GM18861 (cell line): ENCODE measurements around the gene COQ8B.
A peak's percentile ranks its signal among the peaks of the same experiment; 100 is the strongest.

ENCODE experiments used
- ATAC-seq: cut with Tn5 transposase; IDR thresholded peaks from one replicate; pipeline ENCODE4 v1.9.1; 2021; ENCODE audit not compliant: unreplicated experiment

The COQ8B gene

DNA sequence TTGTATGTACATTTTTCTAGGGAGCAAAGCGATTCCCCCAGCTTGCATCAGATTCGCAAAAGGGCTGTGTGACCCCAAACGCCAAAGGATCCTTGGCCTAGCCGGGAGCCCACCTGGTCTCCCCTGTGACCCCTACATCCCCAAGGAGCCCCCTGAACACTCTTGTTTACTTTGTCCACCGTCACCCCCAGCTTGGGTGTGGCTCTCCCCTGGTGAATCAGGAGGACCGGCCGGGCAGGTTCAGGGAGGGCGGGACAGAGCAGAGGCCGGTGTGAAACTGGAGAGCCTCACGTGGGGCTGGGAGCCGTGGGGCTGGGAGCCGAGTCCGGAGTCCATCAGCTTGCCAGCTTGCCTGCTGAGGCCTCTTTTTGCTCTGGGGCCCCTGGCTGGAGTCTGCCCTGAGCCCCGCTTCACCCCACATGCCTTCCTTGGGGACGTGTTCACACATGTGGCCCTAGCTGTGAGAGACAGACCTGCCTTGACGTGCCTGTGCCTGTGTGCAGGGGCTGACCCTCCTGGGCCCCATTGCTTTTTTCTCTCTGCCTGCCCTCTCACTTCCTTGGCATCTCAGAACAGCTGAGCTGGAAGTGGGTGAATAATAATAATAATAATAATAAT lies 2.2 kb upstream of the COQ8B start:
- no peak for ATAC-seq

GRCh38 chr19:40717880-40718773 lies 1.4 kb upstream of the COQ8B start:
- ATAC-seq: no peak

DNA sequence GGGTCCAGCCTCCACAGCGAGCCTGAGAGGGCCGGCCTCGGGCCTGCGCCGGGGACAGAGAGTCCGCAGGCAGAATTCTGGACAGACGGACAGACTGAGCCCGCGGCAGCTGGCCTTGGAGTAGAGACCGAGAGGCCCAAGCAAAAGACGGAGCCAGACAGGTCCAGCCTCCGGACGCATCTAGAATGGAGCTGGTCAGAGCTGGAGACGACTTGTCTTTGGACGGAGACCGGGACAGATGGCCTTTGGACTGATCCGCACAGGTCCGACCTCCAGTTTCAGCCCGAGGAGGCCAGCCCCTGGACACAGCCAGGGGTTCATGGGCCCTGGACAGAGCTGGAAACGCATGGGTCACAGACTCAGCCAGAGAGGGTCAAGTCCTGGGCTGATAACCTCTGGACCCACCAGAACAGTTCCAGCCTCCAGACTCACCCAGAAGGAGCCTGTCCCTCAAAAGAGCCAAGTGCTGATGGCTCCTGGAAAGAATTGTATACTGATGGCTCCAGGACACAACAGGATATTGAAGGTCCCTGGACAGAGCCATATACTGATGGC lies 716 bp upstream of the COQ8B start:
- no peak for ATAC-seq

DNA sequence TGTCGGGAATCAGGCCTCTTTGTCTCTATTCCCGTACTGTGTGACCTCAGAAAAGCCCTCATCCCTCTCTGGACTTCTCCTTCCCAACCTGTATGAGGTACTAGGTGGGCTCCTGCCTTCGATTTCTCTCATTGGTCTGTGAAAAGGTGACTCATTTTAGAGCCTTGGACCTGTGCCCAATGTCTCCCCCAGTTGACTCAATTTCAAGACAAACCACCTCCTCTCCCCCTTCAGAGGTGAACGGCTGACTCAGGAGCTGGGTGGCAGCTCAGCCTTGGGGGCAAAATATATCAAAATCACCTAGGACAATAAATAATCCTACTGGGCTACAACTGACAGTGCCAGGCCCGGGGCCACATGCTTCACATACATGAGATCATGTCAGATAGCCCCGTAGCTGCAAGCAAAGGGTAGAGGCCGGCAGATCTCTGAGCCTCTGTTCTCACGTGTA lies 630 bp downstream of the COQ8B start:
- ATAC-seq: no peak

GRCh38 chr19:40714441-40715299 lies 2.0 kb downstream of the COQ8B start:
- peak; percentile 39 for ATAC-seq

DNA sequence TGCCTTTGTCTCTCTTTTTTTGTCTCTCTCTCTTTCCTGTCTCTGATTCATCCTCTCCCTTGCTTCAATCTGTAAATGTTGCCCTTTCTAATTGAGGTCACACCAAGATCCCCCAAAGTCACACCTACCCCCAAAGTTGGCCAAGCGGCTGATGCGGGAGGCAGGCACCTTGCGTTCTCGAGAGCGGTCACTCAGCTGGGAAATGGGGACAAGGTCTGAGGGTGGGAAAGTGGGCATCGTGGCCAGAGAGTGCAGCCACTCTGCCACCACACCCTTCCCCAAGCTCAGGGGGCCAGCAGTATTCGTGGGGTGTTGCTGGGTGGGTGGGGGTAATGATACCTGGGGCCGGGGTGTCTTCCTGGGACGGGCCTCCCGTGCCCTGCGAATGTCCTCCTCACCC lies 2.7 kb downstream of the COQ8B start:
- ATAC-seq: no peak

DNA sequence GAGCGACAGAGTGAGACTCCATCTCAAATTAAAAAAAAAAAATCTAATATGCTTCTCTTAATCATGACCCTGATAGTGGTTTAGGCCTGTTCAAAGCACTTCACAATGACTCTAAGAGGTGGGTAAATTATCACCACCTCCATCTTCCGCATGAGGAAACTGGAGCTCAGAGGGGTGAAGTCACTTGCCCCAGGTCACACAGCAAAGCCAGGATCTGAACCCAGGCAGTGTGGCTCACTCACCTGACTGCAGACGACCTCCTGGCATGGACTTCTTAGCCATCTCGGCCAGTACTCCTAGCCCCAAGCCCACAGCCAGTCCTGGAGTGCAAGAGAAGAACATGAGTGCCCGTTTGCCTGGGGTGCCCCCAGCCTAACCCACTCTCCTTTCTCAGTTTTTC lies 6.9 kb downstream of the COQ8B start:
- no peak for ATAC-seq

GRCh38 chr19:40707615-40708014 lies 9.1 kb downstream of the COQ8B start:
- ATAC-seq: no peak

DNA sequence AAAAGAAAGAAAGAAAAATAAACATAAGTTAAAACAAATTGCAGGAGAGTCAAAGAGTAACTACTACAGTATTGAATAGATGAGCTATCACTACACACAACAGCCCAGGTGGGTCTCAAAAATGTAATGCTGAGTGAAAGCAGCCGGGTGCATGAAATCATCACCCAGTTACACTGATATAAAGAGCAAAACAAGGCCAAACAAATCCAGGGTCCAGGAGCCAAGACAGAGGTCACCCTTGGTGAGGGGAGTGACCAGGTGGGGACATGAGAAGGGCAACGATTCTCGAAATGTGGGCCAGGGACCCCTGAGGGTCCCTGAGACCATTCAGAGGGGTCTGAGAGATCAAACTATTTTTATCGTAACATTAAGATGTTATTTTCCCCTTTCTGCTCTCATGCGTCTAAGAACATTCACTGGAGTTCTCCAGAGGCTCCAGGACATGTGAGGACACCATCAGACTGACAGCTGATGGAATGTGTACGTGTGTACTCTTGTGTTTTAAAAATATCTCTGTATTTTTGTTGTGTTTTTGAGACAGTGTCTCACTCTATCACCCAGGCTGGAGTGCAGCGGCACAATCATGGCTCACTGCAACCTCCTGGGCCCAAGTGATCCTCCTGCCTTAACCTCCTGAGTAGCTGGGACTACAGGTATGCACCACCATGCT lies 10.6 kb downstream of the COQ8B start:
- ATAC-seq: no peak

DNA sequence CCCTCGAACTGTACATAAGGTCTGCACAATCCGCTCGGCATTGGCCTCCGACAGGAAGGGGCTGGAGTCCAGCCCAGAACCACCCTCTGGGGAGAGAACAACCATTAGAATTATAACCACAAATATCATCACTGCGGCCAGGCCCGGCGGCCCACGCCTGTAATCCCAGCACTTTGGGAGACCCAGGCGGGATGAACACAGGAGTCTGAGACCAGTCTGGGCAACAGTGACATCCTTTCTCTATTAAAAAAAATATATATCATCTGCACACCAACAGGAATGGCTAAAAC lies 11.4 kb downstream of the COQ8B start:
- no peak for ATAC-seq

GRCh38 chr19:40704491-40705361 lies 12.0 kb downstream of the COQ8B start:
- no peak for ATAC-seq

DNA sequence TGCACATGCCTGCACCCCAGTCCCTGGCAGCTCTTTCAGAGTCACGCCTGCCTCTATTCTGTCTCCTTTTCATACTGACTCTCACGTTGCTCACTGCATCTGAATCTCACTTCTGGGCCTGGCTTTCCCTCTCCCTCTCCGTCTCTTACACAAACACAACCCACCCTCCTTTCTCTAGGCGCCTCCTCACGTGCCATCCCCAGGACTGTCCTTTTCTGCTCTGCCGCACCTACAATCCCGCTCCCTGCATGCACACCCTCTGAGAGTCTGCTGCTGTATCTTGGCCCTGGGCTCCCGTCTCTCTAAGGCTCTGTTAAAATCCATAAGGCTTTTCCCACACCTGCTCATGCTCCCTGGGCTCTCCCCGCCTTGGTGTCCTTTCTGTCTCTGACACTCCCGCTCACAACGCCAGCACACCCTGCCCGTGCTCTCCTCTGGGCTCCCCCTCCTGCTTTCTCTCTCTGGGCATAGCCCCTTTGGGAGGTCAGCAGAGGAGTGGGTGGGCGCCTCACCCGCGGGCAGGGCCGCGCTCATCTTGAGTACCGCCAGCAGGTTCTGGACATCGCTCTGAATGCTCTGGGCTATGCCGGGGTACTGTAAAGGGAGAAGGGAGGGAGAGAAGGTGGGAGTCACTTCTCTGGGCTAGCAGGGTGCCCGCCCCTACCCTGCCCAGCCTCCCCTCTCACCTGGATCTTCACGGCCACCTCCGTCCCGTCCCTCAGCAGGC lies 13.5 kb downstream of the COQ8B start:
- no peak for ATAC-seq

DNA sequence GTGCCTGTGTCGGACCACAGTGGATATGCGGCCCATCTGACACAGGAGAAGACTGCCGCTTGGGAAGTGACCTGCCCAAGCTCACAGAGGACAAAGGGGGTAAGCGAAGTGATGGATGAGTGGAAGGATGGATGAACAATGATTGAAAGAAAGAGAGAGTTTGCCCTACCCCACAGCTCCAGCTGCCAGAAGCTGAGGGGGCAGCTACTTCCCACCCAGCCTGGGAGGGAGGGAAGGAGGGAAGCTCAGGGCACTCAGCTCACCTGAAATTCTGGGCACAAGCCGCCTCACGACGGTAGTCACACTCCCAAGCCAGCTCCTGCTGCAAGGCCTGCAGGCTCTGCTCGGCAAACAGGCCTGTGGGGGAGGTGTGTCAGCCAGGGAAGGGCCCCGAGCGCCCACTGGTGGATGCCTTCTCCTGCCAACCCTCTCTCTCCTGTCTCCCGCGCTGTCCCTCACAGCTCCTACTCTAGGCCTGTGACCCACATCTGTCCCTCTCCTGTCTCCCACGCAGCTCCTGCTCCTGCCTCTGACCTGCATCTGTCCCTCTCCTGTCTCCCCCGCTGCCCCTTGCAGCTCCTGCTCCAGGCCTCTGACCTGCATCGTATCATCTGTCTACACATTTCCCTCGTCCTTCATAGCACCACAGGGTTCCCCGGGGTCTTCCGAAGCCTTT lies 14.2 kb downstream of the COQ8B start:
- ATAC-seq: no peak

DNA sequence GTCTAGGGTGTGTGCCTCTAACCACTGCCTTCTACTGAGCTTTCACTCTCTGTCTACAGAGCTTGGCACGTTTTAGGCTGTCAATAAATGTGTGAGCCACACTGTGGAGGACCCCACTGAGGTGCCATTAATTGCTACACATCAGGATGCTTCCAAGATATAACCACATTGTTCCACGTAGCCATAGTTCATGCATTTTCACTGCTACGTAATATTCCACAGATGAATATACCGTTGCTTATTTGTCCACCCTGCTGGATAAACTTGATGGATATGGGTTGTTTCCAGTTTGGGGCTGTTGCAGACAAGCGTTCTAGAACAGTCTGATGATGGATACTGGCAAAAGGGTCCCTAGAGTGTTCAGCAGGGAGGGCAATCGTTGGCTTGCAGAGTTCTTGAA lies 14.9 kb downstream of the COQ8B start:
- ATAC-seq: no peak

- no peak for ATAC-seq
Observed at GRCh38 chr19:40700083-40700482, 16.6 kb downstream of the COQ8B start.

- ATAC-seq: no peak
Observed at GRCh38 chr19:40697007-40697406, 19.7 kb downstream of the COQ8B start.

GRCh38 chr19:40695881-40696280 lies 20.8 kb downstream of the COQ8B start:
- no peak for ATAC-seq

- ATAC-seq: no peak
Observed at GRCh38 chr19:40693896-40694295, 22.8 kb downstream of the COQ8B start.
